LNCAP (cell line): ENCODE data around the gene ARHGAP28.

Experiments used
- TF ChIP-seq, protein P1 (sequence below): fragments of 450-650 bp; IDR thresholded peaks from 2 replicates; pipeline ENCODE4 v1.5.1; 2017; ENCODE audit warnings: mild to moderate bottlenecking

The ARHGAP28 gene

DNA sequence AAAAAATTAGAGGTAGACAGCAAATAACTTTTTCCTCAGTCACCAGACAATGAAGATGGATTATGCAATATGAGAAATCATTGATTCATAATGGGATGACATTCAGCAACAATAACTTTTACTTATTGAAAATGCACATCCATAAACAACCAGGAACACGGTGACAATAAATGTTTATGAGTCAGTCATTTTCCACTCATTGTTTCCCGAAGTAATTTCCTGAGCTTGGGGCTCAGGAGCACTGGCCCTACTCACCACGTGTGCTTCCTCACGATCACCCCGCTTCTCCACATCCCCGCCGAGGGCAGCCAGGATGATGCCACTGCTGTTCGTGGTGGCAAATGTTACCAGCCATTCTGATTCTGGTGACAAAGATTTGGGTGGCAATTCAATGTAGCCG is 231.8 kb downstream of the ARHGAP28 start:
- TF ChIP-seq, protein P1, sequence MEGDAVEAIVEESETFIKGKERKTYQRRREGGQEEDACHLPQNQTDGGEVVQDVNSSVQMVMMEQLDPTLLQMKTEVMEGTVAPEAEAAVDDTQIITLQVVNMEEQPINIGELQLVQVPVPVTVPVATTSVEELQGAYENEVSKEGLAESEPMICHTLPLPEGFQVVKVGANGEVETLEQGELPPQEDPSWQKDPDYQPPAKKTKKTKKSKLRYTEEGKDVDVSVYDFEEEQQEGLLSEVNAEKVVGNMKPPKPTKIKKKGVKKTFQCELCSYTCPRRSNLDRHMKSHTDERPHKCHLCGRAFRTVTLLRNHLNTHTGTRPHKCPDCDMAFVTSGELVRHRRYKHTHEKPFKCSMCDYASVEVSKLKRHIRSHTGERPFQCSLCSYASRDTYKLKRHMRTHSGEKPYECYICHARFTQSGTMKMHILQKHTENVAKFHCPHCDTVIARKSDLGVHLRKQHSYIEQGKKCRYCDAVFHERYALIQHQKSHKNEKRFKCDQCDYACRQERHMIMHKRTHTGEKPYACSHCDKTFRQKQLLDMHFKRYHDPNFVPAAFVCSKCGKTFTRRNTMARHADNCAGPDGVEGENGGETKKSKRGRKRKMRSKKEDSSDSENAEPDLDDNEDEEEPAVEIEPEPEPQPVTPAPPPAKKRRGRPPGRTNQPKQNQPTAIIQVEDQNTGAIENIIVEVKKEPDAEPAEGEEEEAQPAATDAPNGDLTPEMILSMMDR = no peak

DNA sequence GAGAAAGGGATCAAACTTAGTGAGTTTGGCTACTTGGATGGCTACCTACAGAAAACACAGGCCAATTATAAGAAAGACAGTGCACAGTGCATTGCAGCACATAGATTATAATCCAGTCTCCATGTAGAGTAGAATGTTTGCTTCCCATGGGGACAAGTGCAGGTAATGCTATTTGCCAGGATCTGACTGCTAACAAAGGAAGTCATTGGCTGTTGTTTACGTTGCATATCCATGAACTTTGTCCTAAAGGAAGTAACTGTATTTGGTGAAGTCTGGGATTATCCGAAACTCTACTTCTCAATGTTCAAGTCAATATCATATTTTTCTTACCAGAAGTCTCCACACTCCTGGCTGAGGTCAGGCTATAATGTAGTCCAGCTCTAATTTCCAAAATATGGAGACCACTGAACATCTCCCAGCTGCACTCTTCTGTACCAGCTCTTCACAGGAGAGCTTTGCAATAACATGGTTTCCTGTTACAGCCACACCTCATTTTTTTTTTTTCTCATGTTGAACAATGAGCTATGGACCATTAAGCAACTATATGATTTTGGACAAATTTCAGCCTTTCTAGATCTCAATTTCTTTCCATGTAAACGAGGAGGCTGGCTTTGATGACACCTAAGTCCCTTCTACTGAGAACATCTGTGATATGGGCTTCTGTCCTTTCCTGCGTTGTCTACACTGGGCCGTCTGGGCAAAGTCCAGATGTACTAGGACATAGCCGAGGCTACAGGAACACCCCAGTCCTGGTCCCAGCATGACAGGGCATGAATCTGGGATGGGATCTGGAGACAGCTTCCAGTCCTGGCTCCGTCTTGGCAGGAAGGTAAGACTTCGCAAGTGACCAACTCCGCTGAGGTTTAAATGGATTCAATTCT is 233.3 kb downstream of the ARHGAP28 start:
- TF ChIP-seq, protein P1 = no peak

DNA sequence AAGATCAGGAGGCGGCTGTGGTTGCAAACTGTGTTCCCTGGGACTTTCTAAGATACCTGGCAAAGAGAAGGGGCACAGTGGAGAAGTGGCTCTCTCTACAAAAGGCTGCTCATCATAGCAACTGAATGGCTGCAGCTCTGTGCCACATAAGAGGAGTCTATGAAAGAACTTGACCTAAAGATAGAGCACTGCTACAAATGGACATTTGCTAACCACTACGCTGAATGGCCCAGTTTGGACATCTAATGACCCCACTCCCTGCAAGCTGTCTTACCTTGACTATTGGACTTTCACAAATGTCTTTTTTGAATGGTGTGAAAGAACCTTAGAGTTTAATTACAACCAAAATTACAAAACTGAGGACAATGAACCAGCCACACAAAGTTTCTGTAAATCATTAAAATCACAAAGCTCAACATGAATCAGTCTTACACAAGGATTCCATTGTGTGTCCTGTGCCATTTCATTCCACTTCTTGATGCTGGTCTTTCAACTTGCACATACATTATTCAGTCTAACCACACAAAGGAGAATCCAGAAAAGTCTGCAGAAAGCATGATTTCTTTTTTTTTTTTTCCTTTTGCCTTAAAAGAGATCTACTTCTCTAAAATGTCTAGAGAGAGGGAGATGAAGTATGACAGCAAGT is 234.1 kb downstream of the ARHGAP28 start:
- TF ChIP-seq, protein P1 = no peak
